Tibial artery (tissue), 4 donors: Measurements from ENCODE around the gene ATP11A.

Experiments used
- DNase-seq, 2 donors: peaks; one replicate each; pipeline ENCODE4 v3.0.0-alpha.2; 2019
- H3K27ac ChIP-seq, 2 donors: fragments of 200-600 bp; sonication (generic) in 1 of 2; 1 replicate in 1 of 2; 2 replicates in 1 of 2; pipeline ENCODE4 v1.5.1; 2018 to 2019; ENCODE audit warnings: mild to moderate bottlenecking in 1 of 2
- H3K27me3 ChIP-seq, 2 donors: fragments of 200-600 bp; sonication (generic) in 1 of 2; one replicate each; pipeline versions ENCODE4 v1.5.1 to v1.6.0; 2016 to 2019
- H3K36me3 ChIP-seq, 3 donors: fragments of 200-600 bp; sonication (generic) in 2 of 3; one replicate each; pipeline ENCODE4 v1.5.1; 2016 to 2019; ENCODE audit warnings: mild to moderate bottlenecking in 2 of 3
- H3K4me1 ChIP-seq, 4 donors: fragments of 200-600 bp; sonication (generic) in 2 of 4; 1 replicate in 3 of 4; 2 replicates in 1 of 4; pipeline ENCODE4 v1.5.1; 2016 to 2019
- H3K4me3 ChIP-seq, 2 donors: fragments of 200-600 bp; sonication (generic) in 1 of 2; 1 replicate in 1 of 2; 2 replicates in 1 of 2; pipeline ENCODE4 v1.5.1; 2018 to 2019; ENCODE audit warnings: mild to moderate bottlenecking in 2 of 2
- H3K9me3 ChIP-seq, 3 donors: fragments of 200-600 bp; sonication (generic) in 1 of 3; one replicate each; pipeline ENCODE4 v1.5.1; 2016 to 2019
- CTCF ChIP-seq, 2 experiments: fragments of 200-600 bp in 1 of 2; fragments of 450-650 bp in 1 of 2; IDR thresholded peaks; one replicate each; pipeline ENCODE4 v1.5.1; 2017 to 2019; ENCODE audit warnings: antibody characterized with exemption in 2 of 2, mild to moderate bottlenecking in 1 of 2, moderate library complexity in 1 of 2
- intact Hi-C: fragments of 100-400 bp; cut with DNase I; formaldehyde crosslinking; loops from one replicate; pipeline ENCODE4 v1.15.0; 2023; ENCODE audit warnings: low total_unique reads

ATP11A gene

GRCh38 chr13:112907286-112907685 is 217.4 kb downstream of the ATP11A start:
- H3K36me3 ChIP-seq, result no peaks in the 10 kb centered on the region
- H3K9me3 ChIP-seq, result peaks cover 0 to 13% (median 0%) of the 10 kb centered on the region in 3 donors
- intact Hi-C loops, result no loop called here
- no peak overlapping the region for H3K4me3 ChIP-seq
- no peak for DNase-seq
- peaks cover 0 to 54% of the 10 kb centered on the region in 2 donors for H3K27me3 ChIP-seq
- no peak overlapping the region for H3K27ac ChIP-seq
- H3K4me1 ChIP-seq, result peaks cover 0 to 12% (median 0%) of the 10 kb centered on the region in 4 donors
- TF ChIP-seq CTCF (IDR thresholded peaks at IDR 0.05), result no peak

- intact Hi-C loops, result no loop called here
- Histone ChIP-seq H3K27me3 (peaks cover 0 to 48% of the 10 kb centered on the region in 2 donors), H3K4me3 (no peak overlapping the region), H3K4me1 (peaks cover 0 to 9% (median 0%) of the 10 kb centered on the region in 4 donors), H3K27ac (no peak overlapping the region), H3K9me3 (peaks cover 0 to 13% (median 0%) of the 10 kb centered on the region in 3 donors), H3K36me3 (no peaks in the 10 kb centered on the region)
- no peak for TF ChIP-seq CTCF (IDR thresholded peaks at IDR 0.05)
- no peak for DNase-seq
Measured at GRCh38 chr13:112907871-112908331, 218.1 kb downstream of the ATP11A start.

GRCh38 chr13:112908342-112908741 is 218.5 kb downstream of the ATP11A start:
- Histone ChIP-seq H3K9me3 (peaks cover 0 to 13% (median 0%) of the 10 kb centered on the region in 3 donors), H3K27ac (no peak overlapping the region), H3K36me3 (no peaks in the 10 kb centered on the region), H3K27me3 (peaks cover 0 to 44% of the 10 kb centered on the region in 2 donors), H3K4me3 (no peak overlapping the region), H3K4me1 (peaks cover 0 to 8% (median 0%) of the 10 kb centered on the region in 4 donors)
- no peak for DNase-seq
- intact Hi-C loops, result no loop called here
- no peak for TF ChIP-seq CTCF (IDR thresholded peaks at IDR 0.05)

- intact Hi-C loops, result no loop called here
- no peak for TF ChIP-seq CTCF (IDR thresholded peaks at IDR 0.05)
- no peaks in the 10 kb centered on the region for H3K36me3 ChIP-seq
- no peak overlapping the region for H3K4me3 ChIP-seq
- peaks cover 0 to 32% of the 10 kb centered on the region in 2 donors for H3K27me3 ChIP-seq
- H3K9me3 ChIP-seq, result peaks cover 0 to 7% (median 0%) of the 10 kb centered on the region in 3 donors
- DNase-seq, result no peak
- no peak overlapping the region for H3K27ac ChIP-seq
- H3K4me1 ChIP-seq, result no peaks in the 10 kb centered on the region
Measured at GRCh38 chr13:112910016-112910415, 220.2 kb downstream of the ATP11A start.

- Histone ChIP-seq H3K4me3 (no peak overlapping the region), H3K27me3 (peaks cover 0 to 31% of the 10 kb centered on the region in 2 donors), H3K27ac (no peak overlapping the region), H3K4me1 (no peaks in the 10 kb centered on the region), H3K9me3 (peaks cover 0 to under 1% (median 0%) of the 10 kb centered on the region in 3 donors), H3K36me3 (no peaks in the 10 kb centered on the region)
- DNase-seq, result no peak
- intact Hi-C loops, result no loop called here
- TF ChIP-seq CTCF (IDR thresholded peaks at IDR 0.05), result no peak
Measured at GRCh38 chr13:112910616-112911280, 220.9 kb downstream of the ATP11A start.
